ENCODE data around the gene RAP1GDS1.

DNA sequence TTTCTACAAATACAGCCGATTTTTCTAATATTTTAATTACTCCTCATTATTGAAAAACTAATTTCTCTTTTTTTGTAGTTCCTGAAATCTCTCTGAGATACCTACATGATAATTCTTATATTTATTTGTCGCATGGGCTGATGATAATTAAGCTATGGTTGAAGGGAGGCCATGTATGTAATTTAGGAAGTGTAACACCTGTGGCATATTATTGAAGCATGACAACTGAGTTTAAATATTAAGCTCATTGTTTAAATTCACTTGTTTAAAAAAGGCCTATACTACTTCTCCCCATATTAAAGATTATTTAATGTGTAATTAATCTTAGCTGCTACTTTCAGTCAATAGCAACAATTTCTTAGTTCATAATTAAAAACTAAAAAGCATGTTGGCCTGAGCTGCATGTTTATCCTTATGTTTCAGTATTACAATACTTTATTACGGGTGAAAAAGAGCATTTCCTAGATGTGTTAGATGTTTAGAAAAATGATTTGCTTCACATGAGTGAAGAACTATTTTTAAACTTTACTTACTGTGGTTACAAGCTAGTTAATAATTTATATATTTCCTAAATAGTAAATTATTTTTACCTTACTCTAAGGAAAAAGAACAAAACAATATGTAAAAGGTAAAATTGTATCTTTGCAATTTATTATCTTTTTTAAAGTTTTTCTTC, 122.4 kb downstream of the RAP1GDS1 start:
- TF ChIP-seq EZH2 (IDR thresholded peaks at IDR 0.05; ENCODE audit: borderline replicate concordance, low read depth, low read length, severe bottlenecking), result no peak
- TF ChIP-seq, protein P1, sequence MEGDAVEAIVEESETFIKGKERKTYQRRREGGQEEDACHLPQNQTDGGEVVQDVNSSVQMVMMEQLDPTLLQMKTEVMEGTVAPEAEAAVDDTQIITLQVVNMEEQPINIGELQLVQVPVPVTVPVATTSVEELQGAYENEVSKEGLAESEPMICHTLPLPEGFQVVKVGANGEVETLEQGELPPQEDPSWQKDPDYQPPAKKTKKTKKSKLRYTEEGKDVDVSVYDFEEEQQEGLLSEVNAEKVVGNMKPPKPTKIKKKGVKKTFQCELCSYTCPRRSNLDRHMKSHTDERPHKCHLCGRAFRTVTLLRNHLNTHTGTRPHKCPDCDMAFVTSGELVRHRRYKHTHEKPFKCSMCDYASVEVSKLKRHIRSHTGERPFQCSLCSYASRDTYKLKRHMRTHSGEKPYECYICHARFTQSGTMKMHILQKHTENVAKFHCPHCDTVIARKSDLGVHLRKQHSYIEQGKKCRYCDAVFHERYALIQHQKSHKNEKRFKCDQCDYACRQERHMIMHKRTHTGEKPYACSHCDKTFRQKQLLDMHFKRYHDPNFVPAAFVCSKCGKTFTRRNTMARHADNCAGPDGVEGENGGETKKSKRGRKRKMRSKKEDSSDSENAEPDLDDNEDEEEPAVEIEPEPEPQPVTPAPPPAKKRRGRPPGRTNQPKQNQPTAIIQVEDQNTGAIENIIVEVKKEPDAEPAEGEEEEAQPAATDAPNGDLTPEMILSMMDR (IDR thresholded peaks at IDR 0.05; ENCODE audit: borderline replicate concordance, extremely low read depth, low read length, poor library complexity, severe bottlenecking), result no peak

All from DND-41 (cell line).